Measurements from ENCODE around the gene PDE4A.
"Not testable (repeated sequence)": the region's sequence is repeated elsewhere in the genome, so short reads cannot be mapped to it uniquely, and the experiment has no call there.

The PDE4A gene

DNA sequence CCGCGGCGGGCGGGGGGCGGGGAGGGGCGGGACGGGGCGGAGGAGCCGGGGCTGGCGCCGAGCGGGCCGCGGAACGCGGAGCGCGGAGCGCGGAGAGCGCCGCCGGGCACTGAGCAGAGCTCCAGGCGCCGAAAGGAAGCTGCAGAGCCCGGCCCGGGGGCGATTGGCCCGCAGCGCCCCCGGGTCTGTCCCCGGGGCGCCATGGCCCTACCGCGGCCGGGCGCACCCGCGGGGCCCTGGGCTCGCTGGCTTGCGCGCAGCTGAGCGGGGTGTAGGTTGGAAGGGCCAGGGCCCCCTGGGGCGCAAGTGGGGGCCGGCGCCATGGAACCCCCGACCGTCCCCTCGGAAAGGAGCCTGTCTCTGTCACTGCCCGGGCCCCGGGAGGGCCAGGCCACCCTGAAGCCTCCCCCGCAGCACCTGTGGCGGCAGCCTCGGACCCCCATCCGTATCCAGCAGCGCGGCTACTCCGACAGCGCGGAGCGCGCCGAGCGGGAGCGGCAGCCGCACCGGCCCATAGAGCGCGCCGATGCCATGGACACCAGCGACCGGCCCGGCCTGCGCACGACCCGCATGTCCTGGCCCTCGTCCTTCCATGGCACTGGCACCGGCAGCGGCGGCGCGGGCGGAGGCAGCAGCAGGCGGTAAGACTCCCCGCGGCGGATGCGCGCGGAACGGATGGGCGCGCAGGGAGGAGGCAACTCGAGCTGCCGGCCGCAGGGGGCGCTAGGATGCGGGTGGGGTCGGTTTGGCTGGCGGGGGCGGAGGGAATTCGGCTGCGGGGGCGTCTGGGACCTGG is at the start of gene PDE4A:
Gene PDE4A (plus strand): TSS at position 95 of the 796 bp plus-strand sequence. CDS start 227 bp downstream, at position 322.
- no peak for DNase-seq

DNA sequence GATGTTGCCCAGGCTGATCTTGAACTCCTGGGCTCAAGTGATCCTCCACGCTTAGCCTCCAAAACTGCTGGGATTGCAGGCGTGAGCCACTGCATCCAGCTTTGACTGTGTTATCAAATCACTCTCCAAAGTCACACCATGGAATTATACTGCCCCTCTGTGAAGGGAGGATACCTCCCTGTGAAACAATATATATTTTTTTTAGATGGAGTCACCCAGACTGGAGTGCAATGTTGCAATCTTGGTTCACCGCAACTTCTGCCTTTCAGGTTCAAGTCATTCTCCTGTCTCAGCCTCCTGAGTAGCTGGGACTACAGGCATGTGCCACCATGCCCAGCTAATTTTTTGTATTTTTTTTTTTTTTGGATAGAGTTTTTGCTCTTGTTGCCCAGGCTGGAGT is 47.6 kb upstream of the PDE4A start:
- DNase-seq: no peak

GRCh38 chr19:10374931-10375330 is 45.4 kb upstream of the PDE4A start:
- DNase-seq: no peak

- DNase-seq: not testable (repeated sequence)
These were observed 43.1 kb upstream of the PDE4A start for GRCh38 chr19:10377140-10377640.

- no peak for DNase-seq
These were observed 42.2 kb upstream of the PDE4A start for GRCh38 chr19:10378124-10378523.

GRCh38 chr19:10379880-10380312 is 40.4 kb upstream of the PDE4A start:
- no peak for DNase-seq

- DNase-seq: peak; percentile 99
These were observed 39.8 kb upstream of the PDE4A start, which contains the start of gene TYK2 for GRCh38 chr19:10380313-10381102. TSS of gene TYK2 (minus strand) at chr19:10380572. CDS start at chr19:10378406, 2,166 bp downstream.

- DNase-seq: not testable (repeated sequence)
These were observed 37.2 kb upstream of the PDE4A start for GRCh38 chr19:10383223-10383499.

DNA sequence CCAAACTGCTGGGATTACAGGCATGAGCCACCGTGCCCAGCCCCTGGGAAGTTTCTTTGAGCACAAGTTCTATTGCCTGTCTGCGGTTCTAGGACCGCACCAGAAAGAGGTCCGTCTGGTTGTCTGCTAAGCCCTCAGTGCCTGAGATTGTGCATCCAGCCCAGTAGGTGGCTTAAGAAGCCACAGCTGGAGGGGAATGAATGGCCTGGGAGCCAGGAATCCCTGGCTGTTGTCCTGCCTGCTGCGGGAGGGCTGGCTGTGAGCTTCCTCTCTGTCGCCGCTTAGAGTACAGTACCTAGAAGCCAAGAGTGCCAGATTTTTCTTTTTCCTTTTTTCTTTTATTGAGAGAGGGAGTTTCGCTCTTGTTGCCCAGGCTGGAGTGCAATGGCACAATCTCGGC is 35.8 kb upstream of the PDE4A start:
- DNase-seq: no peak

DNA sequence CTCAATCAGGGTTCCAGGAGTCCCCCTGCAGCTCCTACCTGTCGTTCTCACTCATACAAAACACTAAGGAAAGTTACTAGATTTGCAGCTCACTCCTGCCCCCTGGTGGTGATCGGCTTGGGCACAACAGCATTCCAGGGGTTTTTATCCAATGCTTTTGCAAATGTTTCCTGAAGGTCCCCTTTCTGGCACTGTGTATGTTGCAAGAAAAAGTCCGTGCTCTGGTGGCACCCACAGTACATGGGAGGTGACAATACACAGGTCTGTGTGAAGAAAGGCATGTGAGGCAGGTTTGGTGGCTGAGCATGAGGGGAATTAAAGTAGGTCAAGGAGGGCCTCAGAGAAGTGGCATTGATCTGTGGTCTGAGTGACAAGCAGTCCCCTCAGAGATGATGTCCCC is 31.4 kb upstream of the PDE4A start:
- peak; percentile 89 for DNase-seq

GRCh38 chr19:10389863-10390262 is 30.5 kb upstream of the PDE4A start:
- DNase-seq: no peak

DNA sequence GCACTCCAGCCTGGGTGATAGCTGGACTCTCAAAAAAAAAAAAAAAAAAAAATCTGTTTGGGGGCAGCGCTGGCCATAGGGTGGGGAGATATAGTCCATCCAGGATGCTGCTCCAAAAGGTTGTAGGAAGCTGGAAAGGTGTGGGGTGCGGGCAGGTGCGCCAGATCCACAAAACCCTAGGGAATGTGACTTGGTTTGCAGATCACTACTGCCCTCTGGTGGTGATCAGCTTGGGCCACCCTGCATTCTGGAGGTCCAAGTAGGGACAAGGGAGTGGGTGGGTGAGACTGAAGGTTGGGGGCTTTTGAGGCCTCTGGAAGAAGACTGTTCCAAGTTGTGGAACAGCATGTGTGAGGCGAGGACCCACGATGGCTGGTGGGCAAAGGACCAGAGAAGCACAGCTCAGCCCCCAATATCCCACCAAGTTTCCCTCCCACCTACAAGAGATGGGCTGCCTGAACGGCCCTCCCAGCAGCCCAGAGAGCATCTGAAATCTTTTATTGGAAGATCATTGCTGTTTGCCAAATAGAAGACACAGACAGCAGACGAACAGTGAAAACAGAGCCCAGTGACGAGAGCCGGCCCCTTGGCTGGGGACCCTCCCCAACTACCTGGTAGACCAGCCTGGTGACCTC is 29.6 kb upstream of the PDE4A start:
- peak; percentile 70 for DNase-seq

- DNase-seq: no peak
These were observed 28.2 kb upstream of the PDE4A start for GRCh38 chr19:10392120-10392519.

GRCh38 chr19:10393137-10393536 is 27.2 kb upstream of the PDE4A start:
- DNase-seq: no peak

GRCh38 chr19:10395003-10395402 is 25.3 kb upstream of the PDE4A start:
- DNase-seq: no peak

GRCh38 chr19:10395436-10395835 is 24.9 kb upstream of the PDE4A start:
- no peak for DNase-seq

DNA sequence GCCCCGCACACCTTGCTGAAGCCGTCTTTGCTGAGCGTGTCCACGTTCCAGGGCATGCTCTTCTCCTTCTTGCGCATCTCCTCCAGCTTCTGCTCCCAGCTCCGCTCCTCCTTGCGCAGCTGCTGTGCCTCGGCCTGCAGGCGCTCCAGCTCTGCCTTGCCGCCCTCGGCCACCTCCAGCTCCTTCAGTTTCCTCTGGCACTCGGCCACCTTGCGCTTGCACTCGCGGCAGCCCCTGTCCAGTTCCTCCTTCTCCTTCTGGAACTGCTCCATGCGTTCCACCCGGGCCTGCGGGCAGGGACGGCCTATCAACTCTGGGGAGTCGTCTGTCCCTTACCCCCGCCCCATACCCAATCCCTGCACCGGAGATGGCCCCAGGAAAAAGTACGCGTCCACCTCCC is 24.4 kb upstream of the PDE4A start:
- DNase-seq: no peak

DNA sequence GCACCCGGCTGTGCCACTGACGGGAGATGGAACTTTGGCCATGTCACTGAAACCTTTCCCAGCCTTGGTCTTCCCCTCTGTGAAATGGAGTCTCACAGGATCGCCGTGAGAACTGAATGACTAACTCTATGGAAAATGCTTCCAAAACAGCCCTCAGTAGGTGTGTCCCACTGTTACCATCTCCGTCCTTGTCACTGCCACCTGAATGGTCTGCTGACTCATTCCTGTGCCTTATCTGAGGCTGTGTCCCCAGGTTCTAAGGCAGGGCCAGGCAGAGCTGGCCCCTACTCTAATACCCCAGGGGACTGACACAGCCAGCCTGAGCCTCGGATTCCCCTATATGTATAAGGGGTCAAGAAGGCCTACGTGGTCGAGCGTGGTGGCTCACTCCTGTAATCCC is 21.5 kb upstream of the PDE4A start:
- DNase-seq: no peak

- DNase-seq: not testable (repeated sequence)
These were observed 21.0 kb upstream of the PDE4A start for GRCh38 chr19:10399340-10399739.

GRCh38 chr19:10399878-10400277 is 20.5 kb upstream of the PDE4A start:
- no peak for DNase-seq

GRCh38 chr19:10402441-10403038 is 17.8 kb upstream of the PDE4A start:
- DNase-seq: peak; percentile 58

DNA sequence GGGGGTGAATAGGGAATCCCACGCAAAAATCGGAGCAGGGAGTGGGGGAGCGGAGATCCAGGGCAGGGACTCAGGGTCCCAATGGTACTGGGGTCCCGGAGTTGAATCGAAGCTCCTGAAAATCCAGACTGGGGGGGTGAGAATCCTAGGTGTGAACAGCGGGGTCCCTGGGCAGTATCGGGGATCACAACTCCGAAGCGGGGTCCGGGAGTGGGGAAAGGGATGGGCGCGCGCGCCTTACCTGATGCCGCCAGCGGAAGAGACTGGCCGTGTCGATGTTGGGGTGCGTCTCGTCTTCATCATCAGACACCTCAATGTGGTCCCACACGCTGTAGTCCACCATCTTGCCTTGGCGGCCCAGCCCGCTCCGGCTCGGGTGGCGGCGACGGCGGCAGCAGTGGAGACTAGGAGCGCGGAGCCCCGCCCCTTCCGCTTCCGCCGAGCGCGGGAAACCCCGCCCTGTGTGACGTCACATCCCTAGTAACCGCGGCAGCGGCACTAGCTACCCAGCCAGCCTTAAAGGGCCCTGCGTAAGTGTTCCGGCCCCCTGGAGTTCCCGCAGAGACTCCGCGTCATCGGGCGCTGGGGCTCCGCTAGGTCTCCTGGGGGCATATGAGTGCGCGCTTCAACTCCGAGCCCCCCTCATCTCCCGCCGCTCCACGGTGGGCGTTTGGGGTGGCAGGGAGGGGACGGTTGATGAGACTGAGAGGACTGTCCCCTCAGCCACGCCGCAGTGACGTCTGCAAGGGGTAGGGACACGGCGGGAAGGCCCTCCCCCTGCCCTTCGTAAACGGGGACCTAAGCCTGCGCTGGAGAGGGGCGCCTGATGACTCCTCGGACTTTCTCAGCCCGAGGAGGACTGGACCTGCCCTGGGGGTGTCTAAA is 17.0 kb upstream of the PDE4A start, which contains the start of gene CDC37:
Gene CDC37 (minus strand): TSS at position 406 of the 885 bp plus-strand sequence. CDS start 63 bp downstream, at position 343.
- peak; percentile 98 for DNase-seq

All from femur (tissue), 1 donor.